Astrocyte (in vitro differentiated cells and primary cell): ENCODE data around the gene KIAA0513. TPM values are rescaled to one million over a fixed set of nuclear protein-coding genes. Genes with fewer than 3 reads are reported as not detected.

Experiments used
- DNase-seq: peaks from one replicate; pipeline ENCODE4 v3.0.0-alpha.2; 2010; ENCODE audit warnings: low read depth
- FAIRE-seq: peaks from 2 replicates; lab custom pipeline; 2011; peaks lifted over from hg19 to GRCh38; lab: Jason Lieb, UNC
- H2AFZ ChIP-seq: 2 replicates; pipeline ENCODE4 v1.6.0; 2012; ENCODE audit warnings: low read depth, low read length, inconsistent platforms
- H3K27ac ChIP-seq: 2 replicates; pipeline ENCODE4 v1.5.1; 2011; ENCODE audit warnings: low read depth, low read length, inconsistent platforms
- H3K27me3 ChIP-seq: 2 replicates; pipeline ENCODE4 v1.6.0; 2011; ENCODE audit warnings: low read length, inconsistent platforms; ENCODE audit not compliant: insufficient read depth
- H3K36me3 ChIP-seq: 2 replicates; pipeline ENCODE4 v1.5.1; 2011; ENCODE audit warnings: low read length, inconsistent platforms; ENCODE audit not compliant: insufficient read depth
- H3K4me1 ChIP-seq: 2 replicates; pipeline ENCODE4 v1.5.1; 2011; ENCODE audit warnings: low read length, inconsistent platforms; ENCODE audit not compliant: insufficient read depth
- H3K4me2 ChIP-seq: 2 replicates; pipeline ENCODE4 v1.6.0; 2012; ENCODE audit warnings: low read length, inconsistent platforms
- H3K4me3 ChIP-seq: 2 replicates; pipeline ENCODE4 v1.5.1; 2011; ENCODE audit warnings: low read depth, mild to moderate bottlenecking, low read length, inconsistent platforms; ENCODE audit not compliant: insufficient read depth
- H3K79me2 ChIP-seq: 2 replicates; pipeline ENCODE4 v1.6.0; 2012; ENCODE audit warnings: mild to moderate bottlenecking, low read length, inconsistent platforms; ENCODE audit not compliant: insufficient read depth
- H3K9ac ChIP-seq: 2 replicates; pipeline ENCODE4 v1.6.0; 2012; ENCODE audit warnings: mild to moderate bottlenecking, low read length, inconsistent platforms
- H3K9me3 ChIP-seq: 2 replicates; pipeline ENCODE4 v1.5.1; 2012; ENCODE audit warnings: low read depth, mild to moderate bottlenecking, low read length, inconsistent platforms; ENCODE audit not compliant: insufficient read depth
- H4K20me1 ChIP-seq: 2 replicates; pipeline ENCODE4 v1.6.0; 2012; ENCODE audit warnings: low read length, inconsistent platforms; ENCODE audit not compliant: insufficient read depth
- H3K27ac Mint-ChIP-seq: one replicate; pipeline ENCODE4 v1.8.0; 2021; ENCODE audit warnings: mild to moderate bottlenecking, mixed read lengths; ENCODE audit not compliant: unreplicated experiment
- H3K27me3 Mint-ChIP-seq: one replicate; pipeline ENCODE4 v1.8.0; 2021; ENCODE audit warnings: low read depth, mixed read lengths; ENCODE audit not compliant: unreplicated experiment
- H3K36me3 Mint-ChIP-seq: one replicate; pipeline ENCODE4 v1.8.0; 2021; ENCODE audit warnings: low read depth, mixed read lengths; ENCODE audit not compliant: unreplicated experiment
- H3K4me1 Mint-ChIP-seq: one replicate; pipeline ENCODE4 v1.8.0; 2021; ENCODE audit warnings: low read depth, mixed read lengths; ENCODE audit not compliant: unreplicated experiment
- H3K4me3 Mint-ChIP-seq: one replicate; pipeline ENCODE4 v1.8.0; 2021; ENCODE audit warnings: mild to moderate bottlenecking, moderate library complexity, mixed read lengths; ENCODE audit not compliant: unreplicated experiment
- H3K9me3 Mint-ChIP-seq: one replicate; pipeline ENCODE4 v1.8.0; 2021; ENCODE audit warnings: mild to moderate bottlenecking, mixed read lengths; ENCODE audit not compliant: unreplicated experiment
- EZH2 ChIP-seq: IDR thresholded peaks from 2 replicates; pipeline ENCODE4 v1.6.1; 2012; ENCODE audit warnings: mild to moderate bottlenecking, low read length, inconsistent platforms; ENCODE audit not compliant: insufficient read depth
- total RNA-seq: library from RNA; stranded (reverse); gene quantifications from 2 replicates; pipeline ENCODE4 v1.2.1, GENCODE V29; 2021
- TF ChIP-seq, protein P1 (sequence below): IDR thresholded peaks from 2 replicates; pipeline ENCODE4 v1.5.1; 2011; ENCODE audit warnings: low read depth, mild to moderate bottlenecking, inconsistent platforms, low read length, moderate library complexity; ENCODE audit not compliant: insufficient read depth

The KIAA0513 gene
- total RNA-seq, 1 donor from 2014 or later = 7.5 TPM

GRCh38 chr16:85112364-85112763, 84.8 kb downstream of the KIAA0513 start, which contains the start of gene CIBAR2:
Gene CIBAR2, minus strand, starts transcription at chr16:85112472. Its CDS starts 120 bp downstream, at chr16:85112352.
- H3K9ac ChIP-seq = no peak within 1 kb of the TSS
- H3K4me1 ChIP-seq = no peaks in the 10 kb centered on the region
- Mint-ChIP-seq H3K4me1 (peaks cover 5% of the 10 kb centered on the region), H3K9me3 (no peaks in the 10 kb centered on the region), H3K36me3 (peaks cover 2% of the 10 kb centered on the region), H3K27ac (peak within 1 kb of the TSS; percentile 58), H3K27me3 (peaks cover 29% of the 10 kb centered on the region), H3K4me3 (no peak within 1 kb of the TSS)
- no peaks in the 10 kb centered on the region for H3K9me3 ChIP-seq
- H4K20me1 ChIP-seq = no peaks in the 10 kb centered on the region
- TF ChIP-seq, protein P1, sequence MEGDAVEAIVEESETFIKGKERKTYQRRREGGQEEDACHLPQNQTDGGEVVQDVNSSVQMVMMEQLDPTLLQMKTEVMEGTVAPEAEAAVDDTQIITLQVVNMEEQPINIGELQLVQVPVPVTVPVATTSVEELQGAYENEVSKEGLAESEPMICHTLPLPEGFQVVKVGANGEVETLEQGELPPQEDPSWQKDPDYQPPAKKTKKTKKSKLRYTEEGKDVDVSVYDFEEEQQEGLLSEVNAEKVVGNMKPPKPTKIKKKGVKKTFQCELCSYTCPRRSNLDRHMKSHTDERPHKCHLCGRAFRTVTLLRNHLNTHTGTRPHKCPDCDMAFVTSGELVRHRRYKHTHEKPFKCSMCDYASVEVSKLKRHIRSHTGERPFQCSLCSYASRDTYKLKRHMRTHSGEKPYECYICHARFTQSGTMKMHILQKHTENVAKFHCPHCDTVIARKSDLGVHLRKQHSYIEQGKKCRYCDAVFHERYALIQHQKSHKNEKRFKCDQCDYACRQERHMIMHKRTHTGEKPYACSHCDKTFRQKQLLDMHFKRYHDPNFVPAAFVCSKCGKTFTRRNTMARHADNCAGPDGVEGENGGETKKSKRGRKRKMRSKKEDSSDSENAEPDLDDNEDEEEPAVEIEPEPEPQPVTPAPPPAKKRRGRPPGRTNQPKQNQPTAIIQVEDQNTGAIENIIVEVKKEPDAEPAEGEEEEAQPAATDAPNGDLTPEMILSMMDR = no peak
- TF ChIP-seq EZH2 = no peak
- no peaks in the 10 kb centered on the region for H3K79me2 ChIP-seq
- H3K36me3 ChIP-seq = no peaks in the 10 kb centered on the region
- FAIRE-seq (no peak), DNase-seq (no peak)
- no peaks in the 10 kb centered on the region for H3K27me3 ChIP-seq
- H3K4me2 ChIP-seq = no peak within 1 kb of the TSS
- no peak within 1 kb of the TSS for H3K27ac ChIP-seq
- H2AFZ ChIP-seq = peak within 1 kb of the TSS; percentile 25
- no peak within 1 kb of the TSS for H3K4me3 ChIP-seq

DNA sequence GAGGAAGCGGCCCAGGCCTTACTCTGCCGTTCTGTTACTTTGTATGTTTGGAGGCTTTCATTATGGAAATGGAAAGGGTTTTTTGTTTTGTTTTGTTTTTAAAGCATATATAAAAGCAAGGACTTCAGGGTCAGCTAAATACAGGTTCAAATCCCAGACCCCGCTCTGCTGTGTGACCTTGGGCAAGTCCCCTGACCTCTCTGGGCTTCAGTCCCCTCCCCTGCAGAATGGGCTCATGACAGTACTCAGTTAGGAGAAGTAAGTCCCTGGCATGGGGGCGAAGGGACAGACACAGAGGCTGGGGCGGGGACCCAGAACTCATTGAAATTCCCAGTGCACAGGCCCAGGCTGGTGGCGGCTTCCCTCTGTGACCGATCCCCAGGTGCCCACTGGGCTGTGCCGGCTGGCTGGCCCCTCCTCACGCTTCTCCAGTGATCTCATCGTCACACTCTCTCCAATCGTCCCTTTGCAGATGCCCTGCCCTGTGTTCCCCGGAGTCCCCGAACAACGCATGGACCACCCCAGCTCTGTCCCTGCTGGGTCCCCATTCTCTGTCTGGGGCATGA, 85.7 kb downstream of the KIAA0513 start:
- H3K4me3 ChIP-seq = no peak overlapping the region
- no peaks in the 10 kb centered on the region for H3K79me2 ChIP-seq
- no peaks in the 10 kb centered on the region for H3K36me3 ChIP-seq
- no peak overlapping the region for H3K9ac ChIP-seq
- no peaks in the 10 kb centered on the region for H3K9me3 ChIP-seq
- no peak overlapping the region for H3K4me2 ChIP-seq
- H4K20me1 ChIP-seq = no peaks in the 10 kb centered on the region
- DNase-seq (no peak), FAIRE-seq (no peak)
- H3K4me1 Mint-ChIP-seq = peaks cover 5% of the 10 kb centered on the region
- H3K4me1 ChIP-seq = no peaks in the 10 kb centered on the region
- TF ChIP-seq, protein P1 = no peak
- no peak for TF ChIP-seq EZH2
- no peaks in the 10 kb centered on the region for H3K27me3 ChIP-seq
- H3K4me3 Mint-ChIP-seq = no peak overlapping the region
- H3K27ac ChIP-seq = no peak overlapping the region
- no peaks in the 10 kb centered on the region for H3K9me3 Mint-ChIP-seq
- peaks cover 29% of the 10 kb centered on the region for H3K27me3 Mint-ChIP-seq
- no peak overlapping the region for H2AFZ ChIP-seq
- H3K36me3 Mint-ChIP-seq = peaks cover 2% of the 10 kb centered on the region
- H3K27ac Mint-ChIP-seq = no peak overlapping the region

GRCh38 chr16:85113913-85114312, 86.3 kb downstream of the KIAA0513 start:
- Mint-ChIP-seq H3K9me3 (no peaks in the 10 kb centered on the region), H3K4me1 (peaks cover 5% of the 10 kb centered on the region), H3K4me3 (no peak overlapping the region), H3K27me3 (peaks cover 32% of the 10 kb centered on the region), H3K36me3 (peaks cover 2% of the 10 kb centered on the region), H3K27ac (no peak overlapping the region)
- no peak overlapping the region for H3K9ac ChIP-seq
- H3K4me3 ChIP-seq = no peak overlapping the region
- no peaks in the 10 kb centered on the region for H4K20me1 ChIP-seq
- no peak overlapping the region for H2AFZ ChIP-seq
- no peaks in the 10 kb centered on the region for H3K36me3 ChIP-seq
- no peaks in the 10 kb centered on the region for H3K27me3 ChIP-seq
- H3K4me2 ChIP-seq = no peak overlapping the region
- H3K79me2 ChIP-seq = no peaks in the 10 kb centered on the region
- no peak overlapping the region for H3K27ac ChIP-seq
- no peak for FAIRE-seq
- H3K9me3 ChIP-seq = no peaks in the 10 kb centered on the region
- DNase-seq = no peak
- H3K4me1 ChIP-seq = no peaks in the 10 kb centered on the region
- TF ChIP-seq, protein P1 = no peak
- no peak for TF ChIP-seq EZH2
